Measurements from ENCODE around the gene ACCS.

ACCS gene

GRCh38 chr11:44043157-44043556 lies 22.9 kb upstream of the ACCS start:
- DNase-seq (ENCODE audit: low read depth): no peak

GRCh38 chr11:44046182-44046581 lies 19.9 kb upstream of the ACCS start:
- DNase-seq (ENCODE audit: low read depth): no peak

GRCh38 chr11:44047298-44047697 lies 18.8 kb upstream of the ACCS start:
- DNase-seq (ENCODE audit: low read depth): no peak

GRCh38 chr11:44047931-44048431 lies 18.1 kb upstream of the ACCS start, which contains the start of gene ACCSL:
Gene ACCSL (plus strand): TSS chr11:44047981. CDS start chr11:44048037, 56 bp downstream.
- DNase-seq (ENCODE audit: low read depth): no peak

- no peak for DNase-seq (ENCODE audit: low read depth)
These were observed 16.2 kb upstream of the ACCS start for GRCh38 chr11:44049832-44050231.

GRCh38 chr11:44051171-44051570 lies 14.9 kb upstream of the ACCS start:
- DNase-seq (ENCODE audit: low read depth): no peak

GRCh38 chr11:44057340-44057739 lies 8.7 kb upstream of the ACCS start:
- DNase-seq (ENCODE audit: low read depth): no peak

- DNase-seq (ENCODE audit: low read depth): no peak
These were observed 7.8 kb upstream of the ACCS start for GRCh38 chr11:44058275-44058674.

GRCh38 chr11:44065161-44065661 lies 859 bp upstream of the ACCS start:
- no peak for DNase-seq (ENCODE audit: low read depth)

GRCh38 chr11:44066732-44067141 lies 667 bp downstream of the ACCS start:
- DNase-seq (ENCODE audit: low read depth): peak; percentile 76

GRCh38 chr11:44067266-44067665 lies 1.2 kb downstream of the ACCS start:
- no peak for DNase-seq (ENCODE audit: low read depth)

GRCh38 chr11:44068180-44068579 lies 2.1 kb downstream of the ACCS start:
- no peak for DNase-seq (ENCODE audit: low read depth)

- no peak for DNase-seq (ENCODE audit: low read depth)
These were observed 5.1 kb downstream of the ACCS start for GRCh38 chr11:44071157-44071556.

- no peak for DNase-seq (ENCODE audit: low read depth)
These were observed 6.9 kb downstream of the ACCS start for GRCh38 chr11:44072757-44073658.

- DNase-seq (ENCODE audit: low read depth): no peak
These were observed 12.7 kb downstream of the ACCS start for GRCh38 chr11:44078794-44079193.

GRCh38 chr11:44079376-44079775 lies 13.3 kb downstream of the ACCS start:
- no peak for DNase-seq (ENCODE audit: low read depth)

GRCh38 chr11:44080951-44081350 lies 14.9 kb downstream of the ACCS start:
- DNase-seq (ENCODE audit: low read depth): no peak

- no peak for DNase-seq (ENCODE audit: low read depth)
These were observed 16.6 kb downstream of the ACCS start for GRCh38 chr11:44082645-44083044.

GRCh38 chr11:44083433-44083832 lies 17.4 kb downstream of the ACCS start:
- no peak for DNase-seq (ENCODE audit: low read depth)

- DNase-seq (ENCODE audit: low read depth): no peak
These were observed 17.8 kb downstream of the ACCS start for GRCh38 chr11:44083906-44084305.

GRCh38 chr11:44085330-44085729 lies 19.3 kb downstream of the ACCS start:
- no peak for DNase-seq (ENCODE audit: low read depth)

- no peak for DNase-seq (ENCODE audit: low read depth)
These were observed 22.3 kb downstream of the ACCS start for GRCh38 chr11:44088377-44088776.

- no peak for DNase-seq (ENCODE audit: low read depth)
These were observed 22.8 kb downstream of the ACCS start for GRCh38 chr11:44088871-44089270.
